ENCODE results near the gene HSF2BP. TPM values are rescaled to one million over a fixed set of nuclear protein-coding genes. Genes with fewer than 3 reads are reported as not detected.
A peak's percentile ranks its signal among the peaks of the same experiment; 100 is the strongest.

The HSF2BP gene
- total and polyA plus RNA-seq, 7 donors: 0.16 to 0.83 (median 0.46) TPM

GRCh38 chr21:43605320-43606215, 53.7 kb downstream of the HSF2BP start:
- Histone ChIP-seq H3K9me3 (no peaks in the 10 kb centered on the region), H3K4me1 (peaks cover 0 to 14% (median 10%) of the 10 kb centered on the region in 4 donors), H3K27ac (no peak overlapping the region), H3K36me3 (no peaks in the 10 kb centered on the region), H3K4me3 (no peak overlapping the region), H3K27me3 (no peaks in the 10 kb centered on the region)
- no peak for DNase-seq
- whole genome bisulfite sequencing, 2 donors: 80 to 84% methylated on average over 15 of the region's 15 CpGs
- intact Hi-C loops (cut with DNase I): no loop called here
- TF ChIP-seq POLR2A (IDR thresholded peaks at IDR 0.05) (no peak), POLR2AphosphoS5 (IDR thresholded peaks at IDR 0.05) (no peak), CTCF (IDR thresholded peaks at IDR 0.05) (no peak), EP300 (IDR thresholded peaks at IDR 0.05) (no peak)

GRCh38 chr21:43604505-43605204, 54.6 kb downstream of the HSF2BP start:
- TF ChIP-seq POLR2AphosphoS5 (IDR thresholded peaks at IDR 0.05) (no peak), CTCF (IDR thresholded peaks at IDR 0.05) (no peak), EP300 (IDR thresholded peaks at IDR 0.05) (no peak), POLR2A (IDR thresholded peaks at IDR 0.05) (no peak)
- H3K4me3 ChIP-seq: no peak overlapping the region
- peaks cover 0 to 10% (median 5%) of the 10 kb centered on the region in 4 donors for H3K4me1 ChIP-seq
- no peaks in the 10 kb centered on the region for H3K36me3 ChIP-seq
- intact Hi-C loops (cut with DNase I): no loop called here
- H3K27ac ChIP-seq: no peak overlapping the region
- no peak for DNase-seq
- H3K9me3 ChIP-seq: no peaks in the 10 kb centered on the region
- 96% methylated on average over 6 of the region's 6 CpGs for WGBS, 2 donors
- no peaks in the 10 kb centered on the region for H3K27me3 ChIP-seq

GRCh38 chr21:43603641-43604504, 55.4 kb downstream of the HSF2BP start:
- intact Hi-C loops (cut with DNase I): no loop called here
- H3K27me3 ChIP-seq: no peaks in the 10 kb centered on the region
- TF ChIP-seq POLR2A (IDR thresholded peaks at IDR 0.05) (no peak), CTCF (IDR thresholded peaks at IDR 0.05) (no peak), EP300 (IDR thresholded peaks at IDR 0.05) (no peak), POLR2AphosphoS5 (IDR thresholded peaks at IDR 0.05) (no peak)
- H3K9me3 ChIP-seq: no peaks in the 10 kb centered on the region
- no peaks in the 10 kb centered on the region for H3K36me3 ChIP-seq
- DNase-seq: no peak
- peak overlapping the region in 1 of 4 donors; percentile 8 for H3K27ac ChIP-seq
- H3K4me3 ChIP-seq: no peak overlapping the region
- H3K4me1 ChIP-seq: peaks cover 0 to 5% (median 0%) of the 10 kb centered on the region in 4 donors
- WGBS, 2 donors: 81 to 85% methylated on average over 8 of the region's 8 CpGs

- H3K4me1 ChIP-seq: peaks cover 0 to 5% (median 0%) of the 10 kb centered on the region in 4 donors
- H3K36me3 ChIP-seq: no peaks in the 10 kb centered on the region
- H3K4me3 ChIP-seq: no peak overlapping the region
- 75 to 85% methylated on average over 5 of the region's 5 CpGs for WGBS, 2 donors
- peak overlapping the region in 1 of 4 donors; percentile 8 for H3K27ac ChIP-seq
- H3K27me3 ChIP-seq: no peaks in the 10 kb centered on the region
- DNase-seq: no peak
- H3K9me3 ChIP-seq: no peaks in the 10 kb centered on the region
- intact Hi-C loops (cut with DNase I): no loop called here
- TF ChIP-seq EP300 (IDR thresholded peaks at IDR 0.05): no peak
- TF ChIP-seq POLR2A (IDR thresholded peaks at IDR 0.05): no peak
Observed at GRCh38 chr21:43603233-43603626, 56.1 kb downstream of the HSF2BP start.
